Measurements from ENCODE around the gene C16orf96. TPM values are rescaled to one million over a fixed set of nuclear protein-coding genes. Genes with fewer than 3 reads are reported as not detected.

Gene C16orf96
- total and polyA plus RNA-seq, 2 of the 13 experiments (the other 11 are each of a cell fraction or from before 2014, with no cell fraction given) = 0.03 TPM; not detected in 1

DNA sequence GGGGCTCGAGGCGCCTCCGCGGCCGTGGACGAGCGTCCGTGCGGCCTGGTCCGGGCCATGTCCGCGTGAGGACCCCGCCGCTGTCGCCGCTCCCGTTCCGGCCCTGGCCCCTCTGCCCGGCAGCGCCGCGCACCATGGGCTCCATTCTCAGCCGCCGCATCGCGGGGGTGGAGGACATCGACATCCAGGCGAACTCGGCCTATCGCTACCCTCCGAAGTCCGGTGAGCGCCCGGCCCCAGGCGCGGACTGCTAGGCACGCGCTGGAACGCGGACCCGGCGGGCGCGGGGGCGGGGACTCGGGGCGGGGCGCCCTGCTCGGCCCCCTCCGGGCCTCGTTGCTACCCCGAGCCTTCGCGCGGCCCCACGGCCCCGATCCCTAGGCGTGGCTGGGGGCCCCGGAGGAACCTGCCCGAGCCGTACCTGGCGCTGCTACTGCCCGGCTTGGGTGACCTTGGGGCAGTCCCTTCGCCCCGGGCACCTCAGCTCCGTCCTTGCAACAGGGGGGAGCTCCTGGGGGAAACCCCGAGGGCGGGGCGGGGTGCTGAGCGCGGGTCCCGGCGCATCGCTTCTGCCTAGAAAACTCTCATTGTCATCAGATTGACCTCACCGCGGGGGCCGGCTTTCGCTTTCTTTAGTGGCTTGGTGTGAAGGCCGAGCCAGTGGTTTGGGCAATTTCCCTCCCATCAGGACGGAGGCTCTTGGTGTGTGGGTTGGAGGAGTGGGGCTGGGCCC lies 68.9 kb downstream of the C16orf96 start (continued):
- TF ChIP-seq, protein P1, sequence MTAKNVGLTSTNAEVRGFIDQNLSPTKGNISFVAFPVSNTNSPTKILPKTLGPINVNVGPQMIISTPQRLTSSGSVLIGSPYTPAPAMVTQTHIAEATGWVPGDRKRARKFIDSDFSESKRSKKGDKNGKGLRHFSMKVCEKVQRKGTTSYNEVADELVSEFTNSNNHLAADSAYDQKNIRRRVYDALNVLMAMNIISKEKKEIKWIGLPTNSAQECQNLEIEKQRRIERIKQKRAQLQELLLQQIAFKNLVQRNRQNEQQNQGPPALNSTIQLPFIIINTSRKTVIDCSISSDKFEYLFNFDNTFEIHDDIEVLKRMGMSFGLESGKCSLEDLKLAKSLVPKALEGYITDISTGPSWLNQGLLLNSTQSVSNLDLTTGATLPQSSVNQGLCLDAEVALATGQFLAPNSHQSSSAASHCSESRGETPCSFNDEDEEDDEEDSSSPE (CRISPR knock-in tag; IDR thresholded peaks at IDR 0.05) = peak; percentile 46
- TF ChIP-seq ZNF205 (CRISPR knock-in tag; IDR thresholded peaks at IDR 0.05) = peak; percentile 56; the same call in 1 of the 2 replicates
- TF ChIP-seq GTF3A (CRISPR knock-in tag; conservative IDR thresholded peaks at IDR 0.05) = peak; percentile 65; the same call in 1 of the 2 replicates
- TF ChIP-seq MXD1 (CRISPR knock-in tag; IDR thresholded peaks at IDR 0.05) = peak; percentile 81; the same call in 1 of the 2 replicates
- TF ChIP-seq ZSCAN9 (CRISPR knock-in tag; IDR thresholded peaks at IDR 0.05; ENCODE audit: borderline replicate concordance) = 0 out of 2 replicates have a peak, but pooled peaks have one; percentile 57
- peak; percentile 86 for TF ChIP-seq HINFP (CRISPR knock-in tag; IDR thresholded peaks at IDR 0.05; ENCODE audit: low read depth)
- peak; percentile 61; the same call in 1 of the 2 replicates for TF ChIP-seq HOXA3 (CRISPR knock-in tag; IDR thresholded peaks at IDR 0.05)
- no peak for TF ChIP-seq NFIC (IDR thresholded peaks at IDR 0.05; ENCODE audit: low read length)
- TF ChIP-seq, protein P2, sequence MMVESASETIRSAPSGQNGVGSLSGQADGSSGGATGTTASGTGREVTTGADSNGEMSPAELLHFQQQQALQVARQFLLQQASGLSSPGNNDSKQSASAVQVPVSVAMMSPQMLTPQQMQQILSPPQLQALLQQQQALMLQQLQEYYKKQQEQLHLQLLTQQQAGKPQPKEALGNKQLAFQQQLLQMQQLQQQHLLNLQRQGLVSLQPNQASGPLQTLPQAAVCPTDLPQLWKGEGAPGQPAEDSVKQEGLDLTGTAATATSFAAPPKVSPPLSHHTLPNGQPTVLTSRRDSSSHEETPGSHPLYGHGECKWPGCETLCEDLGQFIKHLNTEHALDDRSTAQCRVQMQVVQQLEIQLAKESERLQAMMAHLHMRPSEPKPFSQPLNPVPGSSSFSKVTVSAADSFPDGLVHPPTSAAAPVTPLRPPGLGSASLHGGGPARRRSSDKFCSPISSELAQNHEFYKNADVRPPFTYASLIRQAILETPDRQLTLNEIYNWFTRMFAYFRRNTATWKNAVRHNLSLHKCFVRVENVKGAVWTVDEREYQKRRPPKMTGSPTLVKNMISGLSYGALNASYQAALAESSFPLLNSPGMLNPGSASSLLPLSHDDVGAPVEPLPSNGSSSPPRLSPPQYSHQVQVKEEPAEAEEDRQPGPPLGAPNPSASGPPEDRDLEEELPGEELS (CRISPR knock-in tag; IDR thresholded peaks at IDR 0.05) = 0 out of 2 replicates have a peak, but pooled peaks have one; percentile 3
- peak; percentile 33; the same call in 1 of the 2 replicates for TF ChIP-seq ARNTL (CRISPR knock-in tag; IDR thresholded peaks at IDR 0.05)
- peak; percentile 77; the same call in 1 of the 2 replicates for TF ChIP-seq ARID4A (CRISPR knock-in tag; IDR thresholded peaks at IDR 0.05; ENCODE audit: borderline replicate concordance)
- TF ChIP-seq, protein P3, sequence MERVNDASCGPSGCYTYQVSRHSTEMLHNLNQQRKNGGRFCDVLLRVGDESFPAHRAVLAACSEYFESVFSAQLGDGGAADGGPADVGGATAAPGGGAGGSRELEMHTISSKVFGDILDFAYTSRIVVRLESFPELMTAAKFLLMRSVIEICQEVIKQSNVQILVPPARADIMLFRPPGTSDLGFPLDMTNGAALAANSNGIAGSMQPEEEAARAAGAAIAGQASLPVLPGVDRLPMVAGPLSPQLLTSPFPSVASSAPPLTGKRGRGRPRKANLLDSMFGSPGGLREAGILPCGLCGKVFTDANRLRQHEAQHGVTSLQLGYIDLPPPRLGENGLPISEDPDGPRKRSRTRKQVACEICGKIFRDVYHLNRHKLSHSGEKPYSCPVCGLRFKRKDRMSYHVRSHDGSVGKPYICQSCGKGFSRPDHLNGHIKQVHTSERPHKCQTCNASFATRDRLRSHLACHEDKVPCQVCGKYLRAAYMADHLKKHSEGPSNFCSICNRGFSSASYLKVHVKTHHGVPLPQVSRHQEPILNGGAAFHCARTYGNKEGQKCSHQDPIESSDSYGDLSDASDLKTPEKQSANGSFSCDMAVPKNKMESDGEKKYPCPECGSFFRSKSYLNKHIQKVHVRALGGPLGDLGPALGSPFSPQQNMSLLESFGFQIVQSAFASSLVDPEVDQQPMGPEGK (CRISPR knock-in tag; IDR thresholded peaks at IDR 0.05) = peak; percentile 77
- peak; percentile 87 to 90 for TF ChIP-seq POLR2A (IDR thresholded peaks at IDR 0.05; ENCODE audit: insufficient read depth in 1 of 2, low read depth in 2 of 2, low read length in 2 of 2)
- 0 out of 2 replicates have a peak, but pooled peaks have one; percentile 31 for TF ChIP-seq HNF1B (CRISPR knock-in tag; IDR thresholded peaks at IDR 0.05)

All from HepG2 (cell line).